Measurements from ENCODE around the gene EHMT1. TPM values are rescaled to one million over a fixed set of nuclear protein-coding genes. Genes with fewer than 3 reads are reported as not detected.

The EHMT1 gene
- total and polyA plus RNA-seq, 2 of the 13 experiments (the other 11 are each of a cell fraction or from before 2014, with no cell fraction given), result 23.0 to 27.1 TPM

DNA sequence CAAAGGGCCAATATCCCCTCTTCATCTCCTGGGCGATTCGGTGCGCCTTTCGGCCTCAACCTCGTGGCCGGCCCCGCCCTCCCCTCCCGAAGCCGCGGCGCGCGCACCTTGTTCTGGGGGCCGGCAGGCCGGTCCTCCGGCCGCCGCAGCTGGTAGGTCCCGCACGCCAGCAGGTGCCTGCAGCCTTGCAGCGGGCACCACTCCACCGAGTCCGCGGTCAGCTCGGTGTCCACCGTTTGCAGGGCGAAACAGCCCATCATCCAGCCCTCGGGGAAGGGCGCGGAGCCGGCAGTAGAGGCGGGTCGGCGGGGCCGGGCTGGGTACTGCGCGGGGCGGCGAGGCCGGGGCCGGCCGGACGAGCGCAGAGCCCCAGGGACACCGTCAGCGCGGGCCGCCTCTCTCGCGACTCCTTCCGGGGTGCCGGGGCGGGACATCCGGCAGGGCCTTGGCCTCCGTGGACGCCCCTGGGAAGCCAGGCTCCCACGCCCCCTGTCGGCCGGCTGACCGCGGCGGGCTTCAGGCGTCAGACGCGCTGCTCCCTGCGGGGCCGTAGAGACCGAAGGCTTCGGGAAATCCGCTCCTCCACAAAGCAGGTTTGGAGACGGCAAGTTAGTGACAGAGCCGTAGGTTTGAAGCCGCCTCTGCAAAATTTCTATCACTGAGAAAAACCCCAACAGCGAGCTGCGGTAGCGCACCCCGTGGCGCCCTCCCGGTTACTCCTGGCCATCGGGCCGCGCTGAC lies 40.1 kb upstream of the EHMT1 start, which contains the start of gene DPH7 (continued):
- 0 out of 2 replicates have a peak, but pooled peaks have one; percentile 56 for TF ChIP-seq ZNF672 (CRISPR knock-in tag; IDR thresholded peaks at IDR 0.05)
- TF ChIP-seq SAFB2 (CRISPR knock-in tag; IDR thresholded peaks at IDR 0.05; ENCODE audit: borderline replicate concordance, low read depth), result peak; percentile 66; the same call in 1 of the 2 replicates
- no peak for TF ChIP-seq ZNF703 (CRISPR knock-in tag; IDR thresholded peaks at IDR 0.05; ENCODE audit: borderline replicate concordance)
- TF ChIP-seq ZNF367 (CRISPR knock-in tag; IDR thresholded peaks at IDR 0.05; ENCODE audit: borderline replicate concordance), result no peak
- peak; percentile 54 for TF ChIP-seq ZSCAN31 (CRISPR knock-in tag; IDR thresholded peaks at IDR 0.05; ENCODE audit: low read depth)
- peak; percentile 23; the same call in 1 of the 2 replicates for TF ChIP-seq AHR (CRISPR knock-in tag; IDR thresholded peaks at IDR 0.05)
- TF ChIP-seq ARNT (IDR thresholded peaks at IDR 0.05), result no peak
- no peak for TF ChIP-seq U2AF1 (optimal IDR thresholded peaks at IDR 0.05; ENCODE audit: low read depth, low read length)
- TF ChIP-seq, protein P1, sequence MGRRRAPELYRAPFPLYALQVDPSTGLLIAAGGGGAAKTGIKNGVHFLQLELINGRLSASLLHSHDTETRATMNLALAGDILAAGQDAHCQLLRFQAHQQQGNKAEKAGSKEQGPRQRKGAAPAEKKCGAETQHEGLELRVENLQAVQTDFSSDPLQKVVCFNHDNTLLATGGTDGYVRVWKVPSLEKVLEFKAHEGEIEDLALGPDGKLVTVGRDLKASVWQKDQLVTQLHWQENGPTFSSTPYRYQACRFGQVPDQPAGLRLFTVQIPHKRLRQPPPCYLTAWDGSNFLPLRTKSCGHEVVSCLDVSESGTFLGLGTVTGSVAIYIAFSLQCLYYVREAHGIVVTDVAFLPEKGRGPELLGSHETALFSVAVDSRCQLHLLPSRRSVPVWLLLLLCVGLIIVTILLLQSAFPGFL (CRISPR knock-in tag; IDR thresholded peaks at IDR 0.05), result no peak
- TF ChIP-seq NFIB (CRISPR knock-in tag; IDR thresholded peaks at IDR 0.05; ENCODE audit: borderline replicate concordance), result no peak
- TF ChIP-seq ZNF546 (CRISPR knock-in tag; conservative IDR thresholded peaks at IDR 0.05), result no peak; the same call in 1 of the 2 replicates
- TF ChIP-seq ARID2 (CRISPR knock-in tag; IDR thresholded peaks at IDR 0.05; ENCODE audit: borderline replicate concordance), result 0 out of 2 replicates have a peak, but pooled peaks have one; percentile 24
- TF ChIP-seq RXRB (CRISPR knock-in tag; IDR thresholded peaks at IDR 0.05; ENCODE audit: borderline replicate concordance), result 0 out of 2 replicates have a peak, but pooled peaks have one; percentile 47
- no peak for TF ChIP-seq SMAD1 (CRISPR knock-in tag; IDR thresholded peaks at IDR 0.05; ENCODE audit: borderline replicate concordance, low read depth)
- TF ChIP-seq ZMYM4 (CRISPR knock-in tag; IDR thresholded peaks at IDR 0.05), result peak; percentile 88
- TF ChIP-seq, protein P2, sequence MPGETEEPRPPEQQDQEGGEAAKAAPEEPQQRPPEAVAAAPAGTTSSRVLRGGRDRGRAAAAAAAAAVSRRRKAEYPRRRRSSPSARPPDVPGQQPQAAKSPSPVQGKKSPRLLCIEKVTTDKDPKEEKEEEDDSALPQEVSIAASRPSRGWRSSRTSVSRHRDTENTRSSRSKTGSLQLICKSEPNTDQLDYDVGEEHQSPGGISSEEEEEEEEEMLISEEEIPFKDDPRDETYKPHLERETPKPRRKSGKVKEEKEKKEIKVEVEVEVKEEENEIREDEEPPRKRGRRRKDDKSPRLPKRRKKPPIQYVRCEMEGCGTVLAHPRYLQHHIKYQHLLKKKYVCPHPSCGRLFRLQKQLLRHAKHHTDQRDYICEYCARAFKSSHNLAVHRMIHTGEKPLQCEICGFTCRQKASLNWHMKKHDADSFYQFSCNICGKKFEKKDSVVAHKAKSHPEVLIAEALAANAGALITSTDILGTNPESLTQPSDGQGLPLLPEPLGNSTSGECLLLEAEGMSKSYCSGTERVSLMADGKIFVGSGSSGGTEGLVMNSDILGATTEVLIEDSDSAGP (CRISPR knock-in tag; IDR thresholded peaks at IDR 0.05; ENCODE audit: borderline replicate concordance), result peak; percentile 63; the same call in 1 of the 2 replicates
- TF ChIP-seq ZNF691 (CRISPR knock-in tag; IDR thresholded peaks at IDR 0.05; ENCODE audit: borderline replicate concordance, low read depth), result no peak; the same call in none of the 2 replicates
- TF ChIP-seq ZNF547 (CRISPR knock-in tag; IDR thresholded peaks at IDR 0.05), result peak; percentile 82
- TF ChIP-seq ZNF530 (CRISPR knock-in tag; IDR thresholded peaks at IDR 0.05; ENCODE audit: low read depth), result no peak
- no peak; the same call in 1 of the 2 replicates for TF ChIP-seq ZNF205 (CRISPR knock-in tag; IDR thresholded peaks at IDR 0.05)
- TF ChIP-seq E2F1 (CRISPR knock-in tag; IDR thresholded peaks at IDR 0.05), result peak; percentile 78; the same call in 1 of the 2 replicates
- peak; percentile 83; the same call in 1 of the 2 replicates for TF ChIP-seq AKAP8 (CRISPR knock-in tag; IDR thresholded peaks at IDR 0.05)
- TF ChIP-seq ZBTB7A (CRISPR knock-in tag; IDR thresholded peaks at IDR 0.05), result no peak
- no peak for TF ChIP-seq ZNF660 (CRISPR knock-in tag; IDR thresholded peaks at IDR 0.05; ENCODE audit: borderline replicate concordance, low read depth)
- peak; percentile 75 for TF ChIP-seq HNRNPLL (IDR thresholded peaks at IDR 0.05; ENCODE audit: low read depth, low read length, poor library complexity, severe bottlenecking)

Measured in HepG2 (cell line).